CD14-positive monocyte (primary cell): Measurements from ENCODE around the gene CACNA1H. TPM values are rescaled to one million over a fixed set of nuclear protein-coding genes. Genes with fewer than 3 reads are reported as not detected.

Experiments used
- DNase-seq, 3 donors: peaks; one replicate each; pipeline ENCODE4 v3.0.0-alpha.2; 2011 to 2022
- H2AFZ ChIP-seq: 2 replicates; pipeline ENCODE4 v1.6.0; 2012; ENCODE audit warnings: mild to moderate bottlenecking, low read depth, low read length, inconsistent platforms; ENCODE audit not compliant: insufficient read depth, poor library complexity, severe bottlenecking
- H3K27ac ChIP-seq, 2 donors: 1 replicate in 1 of 2; 2 replicates in 1 of 2; pipeline ENCODE4 v1.5.1; 2012 to 2013; ENCODE audit warnings: low read length in 2 of 2, control low read depth in 1 of 2, inconsistent platforms in 1 of 2, low read depth in 1 of 2, mild to moderate bottlenecking in 1 of 2
- H3K27me3 ChIP-seq, 2 donors: one replicate each; pipeline versions ENCODE4 v1.6.0 to v1.6.1; 2011 to 2013; ENCODE audit warnings: low read length in 2 of 2; ENCODE audit not compliant: control insufficient read depth in 2 of 2, insufficient read depth in 2 of 2
- H3K36me3 ChIP-seq, 2 donors: replicated peaks in 1 of 2; 1 replicate in 1 of 2; 2 replicates in 1 of 2; pipeline versions ENCODE4 v1.5.1 to v1.6.1; 2012 to 2013; ENCODE audit warnings: low read length in 2 of 2, control low read depth in 1 of 2, inconsistent platforms in 1 of 2, mild to moderate bottlenecking in 1 of 2; ENCODE audit not compliant: insufficient read depth in 2 of 2, control insufficient read depth in 1 of 2
- H3K4me1 ChIP-seq, 2 donors: 1 replicate in 1 of 2; 2 replicates in 1 of 2; pipeline versions ENCODE4 v1.5.1 to v1.6.1; 2012 to 2013; ENCODE audit warnings: low read length in 2 of 2, control low read depth in 1 of 2, inconsistent platforms in 1 of 2, mild to moderate bottlenecking in 1 of 2, moderate library complexity in 1 of 2; ENCODE audit not compliant: insufficient read depth in 2 of 2, control insufficient read depth in 1 of 2
- H3K4me2 ChIP-seq: replicated peaks from 2 replicates; pipeline ENCODE3; 2012; ENCODE audit warnings: low read length, moderate library complexity, mild to moderate bottlenecking; ENCODE audit not compliant: poor library complexity, severe bottlenecking; ENCODE audit errors: extremely low read depth
- H3K4me3 ChIP-seq, 3 experiments: fragments of 200-600 bp in 1 of 3; sonication (generic) in 1 of 3; replicated peaks in 1 of 3; 1 replicate in 2 of 3; 2 replicates in 1 of 3; pipeline ENCODE4 v1.5.1; 2011 to 2013; ENCODE audit warnings: low read length in 3 of 3, mild to moderate bottlenecking in 3 of 3, control low read depth in 2 of 3, low read depth in 2 of 3, inconsistent platforms in 1 of 3, moderate library complexity in 1 of 3
- H3K79me2 ChIP-seq: 2 replicates; pipeline ENCODE4 v1.6.0; 2012; ENCODE audit warnings: mild to moderate bottlenecking, control low read depth, inconsistent platforms, low read length, moderate library complexity; ENCODE audit not compliant: insufficient read depth
- H3K9ac ChIP-seq: 2 replicates; pipeline ENCODE4 v1.6.0; 2017; ENCODE audit warnings: low read length, mild to moderate bottlenecking; ENCODE audit not compliant: insufficient read depth, poor library complexity, severe bottlenecking
- H3K9me3 ChIP-seq, 2 donors: replicated peaks in 1 of 2; 1 replicate in 1 of 2; 2 replicates in 1 of 2; pipeline versions ENCODE4 v1.5.1 to v1.6.1; 2012 to 2013; ENCODE audit warnings: low read length in 2 of 2, control low read depth in 1 of 2; ENCODE audit not compliant: control insufficient read depth in 1 of 2, insufficient read depth in 1 of 2
- H4K20me1 ChIP-seq: 2 replicates; pipeline ENCODE4 v1.6.0; 2012; ENCODE audit warnings: mild to moderate bottlenecking, low read length, control low read depth, moderate library complexity; ENCODE audit not compliant: insufficient read depth
- H3K27ac Mint-ChIP-seq, 7 donors: one replicate each; pipeline ENCODE4 v1.8.0; 2020; ENCODE audit warnings: mild to moderate bottlenecking in 7 of 7, mixed read lengths in 7 of 7, moderate library complexity in 6 of 7, inconsistent platforms in 2 of 7
- H3K27me3 Mint-ChIP-seq, 3 donors: one replicate each; pipeline ENCODE4 v1.8.0; 2021 to 2022; ENCODE audit warnings: low read depth in 3 of 3, mild to moderate bottlenecking in 3 of 3, mixed read lengths in 3 of 3, moderate library complexity in 3 of 3, inconsistent platforms in 1 of 3
- H3K36me3 Mint-ChIP-seq, 2 donors: one replicate each; pipeline ENCODE4 v1.8.0; 2020; ENCODE audit warnings: mixed read lengths in 2 of 2, inconsistent platforms in 1 of 2, mild to moderate bottlenecking in 1 of 2
- H3K4me1 Mint-ChIP-seq: one replicate; pipeline ENCODE4 v1.8.0; 2020; ENCODE audit warnings: mild to moderate bottlenecking, mixed read lengths
- H3K4me3 Mint-ChIP-seq, 2 donors: one replicate each; pipeline ENCODE4 v1.8.0; 2020; ENCODE audit warnings: mild to moderate bottlenecking in 2 of 2, mixed read lengths in 2 of 2, moderate library complexity in 1 of 2
- H3K9me3 Mint-ChIP-seq, 7 donors: one replicate each; pipeline ENCODE4 v1.8.0; 2020 to 2022; ENCODE audit warnings: mixed read lengths in 7 of 7, mild to moderate bottlenecking in 6 of 7, moderate library complexity in 6 of 7, inconsistent platforms in 2 of 7
- WGBS: methylation state at CpG from one replicate; pipeline ENCODE4 v1.1.5; 2013; ENCODE audit warnings: missing lambda C conversion rate; ENCODE audit not compliant: insufficient coverage; 5-methylcytosine and 5-hydroxymethylcytosine counted together
- intact Hi-C, 2 donors: fragments of 100-400 bp; cut with micrococcal nuclease; formaldehyde crosslinking; loops; one replicate each; pipeline versions ENCODE4 v1.15.0 to v1.15.1; 2023
- polyA plus RNA-seq, 3 donors: library from polyadenylated mRNA; depleted of rRNA in 1 of 3; unstranded in 2 of 3; stranded (reverse) in 1 of 3; fragments of 300-500 nt in 2 of 3; fragments of >200 nt in 1 of 3; fragmentation: Illumina TruSeq in 2 of 3; gene quantifications; 1 replicate in 2 of 3; 2 replicates in 1 of 3; pipeline ENCODE4 v1.2.3, GENCODE V29; 2012 to 2021
- TF ChIP-seq, protein P1 (sequence below): fragments of 200-600 bp; IDR thresholded peaks from one replicate; pipeline ENCODE4 v1.8.0; 2022; ENCODE audit warnings: antibody characterized with exemption, mild to moderate bottlenecking

CACNA1H gene
- polyA plus RNA-seq, 3 donors: not detected

DNA sequence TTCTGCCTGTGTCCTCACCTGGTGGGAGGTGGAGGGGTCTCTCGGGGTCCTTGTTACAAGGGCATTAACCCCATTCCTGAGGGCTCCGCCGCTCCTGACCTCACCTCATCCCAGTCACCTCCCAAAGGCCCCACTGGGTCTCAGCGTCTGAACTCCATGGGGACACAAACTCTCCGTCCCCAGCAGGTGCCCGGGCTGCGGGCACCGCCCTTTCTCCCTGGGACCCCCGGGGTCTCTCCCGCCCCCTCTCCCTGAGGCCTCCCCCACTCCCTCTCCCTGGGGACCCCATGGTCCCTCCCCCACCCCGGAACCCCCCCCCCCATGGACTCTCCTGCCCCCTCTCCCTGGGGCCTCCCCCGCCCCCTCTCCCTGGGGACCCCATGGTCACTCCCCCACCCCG, 24.8 kb downstream of the CACNA1H start:
- Mint-ChIP-seq H3K36me3 (no peaks in the 10 kb centered on the region), H3K27ac (no peak overlapping the region), H3K4me3 (no peak overlapping the region), H3K9me3 (no peaks in the 10 kb centered on the region), H3K27me3 (peaks cover 0 to 4% (median 0%) of the 10 kb centered on the region in 3 donors), H3K4me1 (no peaks in the 10 kb centered on the region)
- Histone ChIP-seq H3K4me3 (no peak overlapping the region), H3K9me3 (no peaks in the 10 kb centered on the region), H3K79me2 (no peaks in the 10 kb centered on the region), H2AFZ (no peak overlapping the region), H4K20me1 (no peaks in the 10 kb centered on the region), H3K36me3 (no peaks in the 10 kb centered on the region), H3K27ac (no peak overlapping the region), H3K4me1 (no peaks in the 10 kb centered on the region), H3K27me3 (no peaks in the 10 kb centered on the region), H3K4me2 (no peak overlapping the region), H3K9ac (no peak overlapping the region)
- TF ChIP-seq, protein P1, sequence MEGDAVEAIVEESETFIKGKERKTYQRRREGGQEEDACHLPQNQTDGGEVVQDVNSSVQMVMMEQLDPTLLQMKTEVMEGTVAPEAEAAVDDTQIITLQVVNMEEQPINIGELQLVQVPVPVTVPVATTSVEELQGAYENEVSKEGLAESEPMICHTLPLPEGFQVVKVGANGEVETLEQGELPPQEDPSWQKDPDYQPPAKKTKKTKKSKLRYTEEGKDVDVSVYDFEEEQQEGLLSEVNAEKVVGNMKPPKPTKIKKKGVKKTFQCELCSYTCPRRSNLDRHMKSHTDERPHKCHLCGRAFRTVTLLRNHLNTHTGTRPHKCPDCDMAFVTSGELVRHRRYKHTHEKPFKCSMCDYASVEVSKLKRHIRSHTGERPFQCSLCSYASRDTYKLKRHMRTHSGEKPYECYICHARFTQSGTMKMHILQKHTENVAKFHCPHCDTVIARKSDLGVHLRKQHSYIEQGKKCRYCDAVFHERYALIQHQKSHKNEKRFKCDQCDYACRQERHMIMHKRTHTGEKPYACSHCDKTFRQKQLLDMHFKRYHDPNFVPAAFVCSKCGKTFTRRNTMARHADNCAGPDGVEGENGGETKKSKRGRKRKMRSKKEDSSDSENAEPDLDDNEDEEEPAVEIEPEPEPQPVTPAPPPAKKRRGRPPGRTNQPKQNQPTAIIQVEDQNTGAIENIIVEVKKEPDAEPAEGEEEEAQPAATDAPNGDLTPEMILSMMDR: no peak
- DNase-seq: no peak
- WGBS: no CpG with 5 or more reads among the region's 13 CpGs
- intact Hi-C loops: no loop called here

DNA sequence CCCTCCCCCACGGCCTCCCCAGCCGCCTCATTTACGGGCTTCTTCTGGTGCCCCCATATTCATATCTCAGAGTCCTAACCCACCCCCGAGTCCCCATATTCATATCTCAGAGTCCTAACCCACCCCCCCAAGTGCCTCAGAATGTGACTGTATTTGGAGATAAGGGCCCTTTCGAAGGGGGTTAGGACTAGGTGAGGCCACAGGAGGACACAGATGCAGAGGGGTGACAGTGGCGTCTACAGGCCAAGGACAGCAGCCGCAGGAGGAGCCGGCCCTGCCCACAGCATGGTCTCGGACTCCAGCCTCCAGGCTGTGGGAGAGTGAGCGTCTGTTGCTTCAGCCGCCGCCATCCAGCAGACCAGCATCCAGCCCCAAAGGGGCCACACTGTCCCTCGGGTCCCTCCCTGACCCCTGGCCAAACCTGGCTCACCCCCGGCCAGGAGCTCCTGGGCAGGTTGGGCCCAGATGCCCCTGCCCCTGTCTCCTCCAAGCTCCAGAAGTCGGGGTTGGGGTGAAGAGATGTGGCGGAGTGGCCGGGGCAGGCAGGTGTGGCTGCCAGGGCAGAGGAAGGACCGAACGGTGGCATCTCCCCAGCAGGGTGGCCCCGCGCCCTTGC, 25.5 kb downstream of the CACNA1H start:
- H3K36me3 Mint-ChIP-seq: no peaks in the 10 kb centered on the region
- no peak overlapping the region for H3K27ac ChIP-seq
- H3K9ac ChIP-seq: no peak overlapping the region
- no peaks in the 10 kb centered on the region for H3K9me3 ChIP-seq
- no peaks in the 10 kb centered on the region for H4K20me1 ChIP-seq
- no peaks in the 10 kb centered on the region for H3K27me3 ChIP-seq
- no peaks in the 10 kb centered on the region for H3K36me3 ChIP-seq
- H3K4me1 Mint-ChIP-seq: no peaks in the 10 kb centered on the region
- DNase-seq: no peak
- intact Hi-C loops: no loop called here
- H3K4me2 ChIP-seq: no peak overlapping the region
- no peak overlapping the region for H3K4me3 ChIP-seq
- no peak overlapping the region for H3K27ac Mint-ChIP-seq
- TF ChIP-seq, protein P1: no peak
- peaks cover 0 to 4% (median 0%) of the 10 kb centered on the region in 3 donors for H3K27me3 Mint-ChIP-seq
- no peaks in the 10 kb centered on the region for H3K9me3 Mint-ChIP-seq
- H3K4me1 ChIP-seq: no peaks in the 10 kb centered on the region
- no peaks in the 10 kb centered on the region for H3K79me2 ChIP-seq
- no peak overlapping the region for H3K4me3 Mint-ChIP-seq
- H2AFZ ChIP-seq: no peak overlapping the region
- WGBS: 90% methylated on average over 15 of the region's 21 CpGs
